Measurements from ENCODE around the gene CIZ1. TPM values are rescaled to one million over a fixed set of nuclear protein-coding genes. Genes with fewer than 3 reads are reported as not detected.

The CIZ1 gene
- total RNA-seq, 1 experiment from 2014 or later = 104 TPM

DNA sequence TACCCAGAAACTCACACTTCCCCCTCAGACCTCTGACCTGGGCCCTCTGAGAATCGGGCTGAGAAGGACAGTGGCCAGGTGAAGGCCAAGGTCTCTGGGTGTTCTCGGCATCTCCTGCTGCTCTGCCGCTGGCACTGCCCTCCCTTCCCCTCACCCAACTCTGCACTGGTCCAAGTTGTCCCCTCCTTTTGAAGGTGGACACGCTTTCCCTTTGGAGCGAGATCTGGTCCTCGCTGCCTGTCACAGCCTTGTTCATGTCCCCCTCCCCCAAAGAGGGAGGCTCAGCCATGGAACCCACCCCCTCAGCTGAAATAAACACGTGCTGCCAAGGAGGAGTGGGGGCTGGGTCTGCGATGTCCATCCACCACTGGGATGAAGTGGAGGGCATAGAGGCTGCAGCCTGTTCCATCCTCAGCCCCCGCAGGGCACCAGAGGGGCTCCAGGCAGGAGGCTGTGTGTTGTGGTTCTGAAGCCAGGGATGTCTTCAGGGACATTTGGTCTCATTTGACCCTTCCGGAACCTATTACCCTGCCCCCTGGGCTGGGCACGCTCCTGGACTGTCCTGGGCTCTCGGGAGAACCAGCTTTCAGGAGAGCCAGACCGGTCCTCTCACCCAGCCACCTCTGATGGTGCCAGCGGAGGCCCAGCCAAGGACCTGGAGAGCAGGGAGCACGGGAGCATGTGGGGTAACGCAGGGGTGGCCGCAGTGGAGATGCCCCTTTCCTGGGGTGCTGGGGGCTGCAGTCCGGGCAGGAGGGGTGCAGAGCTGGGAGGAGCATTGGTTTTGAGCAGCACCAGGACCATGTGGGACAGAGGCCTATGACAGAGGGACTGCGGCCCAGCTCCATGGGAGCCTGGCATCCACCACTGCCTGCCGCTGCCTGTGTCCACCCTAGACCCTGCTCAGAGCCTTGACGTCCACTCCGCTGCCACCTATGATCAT is 46.9 kb downstream of the CIZ1 start:
- no peak overlapping the region for H2BK5ac ChIP-seq (ENCODE audit: insufficient read length, low read length)
- Mint-ChIP-seq H3K9me3 (no peaks in the 10 kb centered on the region), H3K4me3 (no peak overlapping the region), H3K4me1 (peaks cover 6% of the 10 kb centered on the region in 2 experiments; a peak in 3 of 4 replicates), H3K36me3 (ENCODE audit: insufficient read depth in 1 of 3, low read depth in 3 of 3) (no peaks in the 10 kb centered on the region), H3K27ac (no peak overlapping the region), H3K27me3 (ENCODE audit: low read depth) (peaks cover 1% of the 10 kb centered on the region; the same call in 1 of the 2 replicates)
- no peak overlapping the region for H2BK12ac ChIP-seq (ENCODE audit: insufficient read length, low read depth, low read length)
- no peak for DNase-seq
- no peaks in the 10 kb centered on the region for H3K4me1 ChIP-seq (ENCODE audit: insufficient read depth, low read length)
- H3T11ph ChIP-seq (ENCODE audit: low read length) = no peak overlapping the region
- WGBS (ENCODE audit: extremely low coverage, insufficient read length, low lambda C conversion rate) = no CpG with 5 or more reads among the region's 22 CpGs
- no peaks in the 10 kb centered on the region for H3K27me3 ChIP-seq (ENCODE audit: insufficient read depth, low read length)
- no peak overlapping the region for H2BK120ac ChIP-seq (ENCODE audit: low read depth, low read length, poor library complexity, severe bottlenecking)
- no peak overlapping the region for H2AK5ac ChIP-seq (ENCODE audit: insufficient read length, low read length)
- no peak overlapping the region for H4K91ac ChIP-seq (ENCODE audit: insufficient read length, low read depth, low read length)
- no peaks in the 10 kb centered on the region for H3K9me3 ChIP-seq (ENCODE audit: control insufficient read depth, low read depth, low read length)
- H3K9ac ChIP-seq (ENCODE audit: extremely low read depth, insufficient read length, low read length) = no peak overlapping the region
- H3K14ac ChIP-seq (ENCODE audit: insufficient read depth, low read length) = no peak overlapping the region; the same call in 1 of the 2 replicates
- H3K23ac ChIP-seq (ENCODE audit: insufficient read length, low read depth, low read length) = no peak overlapping the region
- no peak overlapping the region for H2BK15ac ChIP-seq (ENCODE audit: low read depth, low read length)
- TF ChIP-seq, protein P1, sequence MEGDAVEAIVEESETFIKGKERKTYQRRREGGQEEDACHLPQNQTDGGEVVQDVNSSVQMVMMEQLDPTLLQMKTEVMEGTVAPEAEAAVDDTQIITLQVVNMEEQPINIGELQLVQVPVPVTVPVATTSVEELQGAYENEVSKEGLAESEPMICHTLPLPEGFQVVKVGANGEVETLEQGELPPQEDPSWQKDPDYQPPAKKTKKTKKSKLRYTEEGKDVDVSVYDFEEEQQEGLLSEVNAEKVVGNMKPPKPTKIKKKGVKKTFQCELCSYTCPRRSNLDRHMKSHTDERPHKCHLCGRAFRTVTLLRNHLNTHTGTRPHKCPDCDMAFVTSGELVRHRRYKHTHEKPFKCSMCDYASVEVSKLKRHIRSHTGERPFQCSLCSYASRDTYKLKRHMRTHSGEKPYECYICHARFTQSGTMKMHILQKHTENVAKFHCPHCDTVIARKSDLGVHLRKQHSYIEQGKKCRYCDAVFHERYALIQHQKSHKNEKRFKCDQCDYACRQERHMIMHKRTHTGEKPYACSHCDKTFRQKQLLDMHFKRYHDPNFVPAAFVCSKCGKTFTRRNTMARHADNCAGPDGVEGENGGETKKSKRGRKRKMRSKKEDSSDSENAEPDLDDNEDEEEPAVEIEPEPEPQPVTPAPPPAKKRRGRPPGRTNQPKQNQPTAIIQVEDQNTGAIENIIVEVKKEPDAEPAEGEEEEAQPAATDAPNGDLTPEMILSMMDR (conservative IDR thresholded peaks at IDR 0.05) = no peak
- H3K56ac ChIP-seq (ENCODE audit: insufficient read length, low read depth, low read length) = no peak overlapping the region
- H3K18ac ChIP-seq (ENCODE audit: insufficient read length, low read depth, low read length) = no peak overlapping the region
- no peak overlapping the region for H3K4ac ChIP-seq (ENCODE audit: low read depth, low read length)
- no peaks in the 10 kb centered on the region for H4K20me1 ChIP-seq (ENCODE audit: control insufficient read depth, insufficient read depth, insufficient read length)
- no peak overlapping the region for H4K5ac ChIP-seq (ENCODE audit: insufficient read length, low read depth, low read length)
- H2BK20ac ChIP-seq (ENCODE audit: low read depth, low read length, poor library complexity, severe bottlenecking) = no peak overlapping the region
- H3K27ac ChIP-seq (ENCODE audit: insufficient read length, low read depth, low read length) = no peak overlapping the region
- H4K8ac ChIP-seq (replicated peaks; ENCODE audit: insufficient read length, low read depth, low read length) = no peak overlapping the region
- no peak overlapping the region for H2AFZ ChIP-seq (ENCODE audit: low read length)
- no peaks in the 10 kb centered on the region for H3K79me1 ChIP-seq (ENCODE audit: insufficient read depth, low read depth, low read length, poor library complexity, severe bottlenecking)
- no peak overlapping the region for H3K4me2 ChIP-seq (ENCODE audit: insufficient read depth, insufficient read length, low read length)
- H3K79me2 ChIP-seq (ENCODE audit: insufficient read depth, low read length) = no peaks in the 10 kb centered on the region
- no peaks in the 10 kb centered on the region for H3K23me2 ChIP-seq (ENCODE audit: insufficient read length, low read depth, low read length, poor library complexity, severe bottlenecking)

Measured in H9 (cell line).